PC-9 (cell line): Measurements from ENCODE around the gene GALNT14.

ENCODE experiments used
- CTCF ChIP-seq: fragments of 200-600 bp; sonication (generic); conservative IDR thresholded peaks from 2 replicates; pipeline ENCODE4 v1.6.1; 2017; ENCODE audit warnings: mixed run types, antibody characterized with exemption, mild to moderate bottlenecking, moderate library complexity
- EZH2 ChIP-seq: fragments of 200-600 bp; sonication (generic); IDR thresholded peaks from 2 replicates; pipeline ENCODE4 v1.8.0; 2017; ENCODE audit warnings: antibody characterized with exemption, low read depth

GRCh38 chr2:31112544-31112943 lies 25.7 kb downstream of the GALNT14 start:
- no peak for TF ChIP-seq CTCF
- no peak for TF ChIP-seq EZH2
